ENCODE results near the gene AK2.

The AK2 gene

DNA sequence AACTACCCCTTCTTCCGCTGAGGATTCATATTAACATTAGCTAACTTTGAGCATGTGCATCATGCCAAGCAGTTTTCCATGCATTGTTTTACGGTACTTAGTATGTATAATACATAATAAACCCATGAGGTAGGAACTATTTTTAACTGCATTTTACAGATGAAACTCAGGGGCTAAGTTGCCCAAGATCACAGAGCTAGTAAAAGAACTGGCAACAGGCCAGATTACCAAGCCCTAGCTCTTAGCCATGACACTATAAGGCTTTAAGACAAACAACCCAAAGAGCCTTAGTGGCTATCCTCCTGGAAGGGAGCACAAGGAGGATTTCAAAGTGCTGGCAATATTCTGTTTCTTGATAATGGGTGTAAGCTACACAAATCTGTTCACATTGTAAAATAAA lies 6.1 kb downstream of the AK2 start:
- Histone ChIP-seq H3K9ac (no peak overlapping the region), H3K27ac (no peak overlapping the region), H3K79me2 (ENCODE audit: insufficient read depth, low read depth) (peaks cover 100% of the 10 kb centered on the region), H3K27me3 (ENCODE audit: insufficient read depth, low read depth) (no peaks in the 10 kb centered on the region), H4K20me1 (ENCODE audit: insufficient read depth) (peaks cover 43% of the 10 kb centered on the region), H3K4me3 (IDR thresholded peaks at IDR 0.05; ENCODE audit: insufficient read depth, low read depth, low read length) (no peak overlapping the region), H3K4me1 (ENCODE audit: low read depth, poor library complexity, severe bottlenecking) (peaks cover 95% of the 10 kb centered on the region), H3K36me3 (ENCODE audit: insufficient read depth) (no peaks in the 10 kb centered on the region; the same call in 1 of the 2 replicates), H2AFZ (ENCODE audit: low read depth) (no peak overlapping the region), H3K4me2 (no peak overlapping the region; the same call in 1 of the 2 replicates)
- TF ChIP-seq CTCF (conservative IDR thresholded peaks at IDR 0.05; ENCODE audit: low read depth, low read length): no peak

GRCh38 chr1:33029921-33030320 lies 6.8 kb downstream of the AK2 start:
- Histone ChIP-seq H2AFZ (ENCODE audit: low read depth) (no peak overlapping the region), H4K20me1 (ENCODE audit: insufficient read depth) (peaks cover 43% of the 10 kb centered on the region), H3K9ac (no peak overlapping the region), H3K79me2 (ENCODE audit: insufficient read depth, low read depth) (peaks cover 100% of the 10 kb centered on the region), H3K4me1 (ENCODE audit: low read depth, poor library complexity, severe bottlenecking) (peaks cover 95% of the 10 kb centered on the region), H3K4me3 (IDR thresholded peaks at IDR 0.05; ENCODE audit: insufficient read depth, low read depth, low read length) (no peak overlapping the region), H3K27me3 (ENCODE audit: insufficient read depth, low read depth) (no peaks in the 10 kb centered on the region), H3K4me2 (no peak overlapping the region), H3K27ac (no peak overlapping the region), H3K36me3 (ENCODE audit: insufficient read depth) (no peaks in the 10 kb centered on the region; the same call in 1 of the 2 replicates)
- TF ChIP-seq CTCF (conservative IDR thresholded peaks at IDR 0.05; ENCODE audit: low read depth, low read length): no peak

- no peak overlapping the region for H3K4me3 ChIP-seq (IDR thresholded peaks at IDR 0.05; ENCODE audit: insufficient read depth, low read depth, low read length)
- peaks cover under 1% of the 10 kb centered on the region; the same call in 1 of the 2 replicates for H3K36me3 ChIP-seq (ENCODE audit: insufficient read depth)
- H3K4me2 ChIP-seq: no peak overlapping the region
- H3K79me2 ChIP-seq (ENCODE audit: insufficient read depth, low read depth): peaks cover 98% of the 10 kb centered on the region
- peaks cover 94% of the 10 kb centered on the region for H3K4me1 ChIP-seq (ENCODE audit: low read depth, poor library complexity, severe bottlenecking)
- H4K20me1 ChIP-seq (ENCODE audit: insufficient read depth): peaks cover 43% of the 10 kb centered on the region
- H3K9ac ChIP-seq: no peak overlapping the region
- H2AFZ ChIP-seq (ENCODE audit: low read depth): no peak overlapping the region
- no peak for TF ChIP-seq CTCF (conservative IDR thresholded peaks at IDR 0.05; ENCODE audit: low read depth, low read length)
- no peaks in the 10 kb centered on the region for H3K27me3 ChIP-seq (ENCODE audit: insufficient read depth, low read depth)
- H3K27ac ChIP-seq: no peak overlapping the region
Observed at GRCh38 chr1:33029209-33029608, 7.5 kb downstream of the AK2 start.

DNA sequence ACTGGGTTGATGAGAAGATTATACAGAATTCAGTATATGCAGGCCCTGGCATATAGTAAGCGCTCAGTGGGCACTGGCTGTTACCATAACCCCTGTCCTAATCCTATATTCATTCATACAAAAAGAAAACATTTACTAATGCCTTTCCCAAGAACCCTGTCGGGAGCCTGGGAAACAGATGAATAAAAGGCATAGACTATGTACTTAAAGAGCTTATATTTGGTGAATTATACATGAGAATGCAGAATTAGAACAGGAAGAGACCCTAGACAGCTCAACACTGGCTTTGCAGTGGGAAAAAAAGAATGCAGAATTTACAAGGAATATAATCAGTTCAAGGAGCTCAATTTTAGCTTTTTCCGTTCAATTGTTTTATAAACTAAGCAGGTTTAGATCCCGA lies 10.9 kb downstream of the AK2 start:
- Histone ChIP-seq H3K27ac (peak overlapping the region; percentile 10; the same call in 1 of the 2 replicates), H4K20me1 (ENCODE audit: insufficient read depth) (peaks cover 21% of the 10 kb centered on the region), H3K27me3 (ENCODE audit: insufficient read depth, low read depth) (no peaks in the 10 kb centered on the region), H3K4me1 (ENCODE audit: low read depth, poor library complexity, severe bottlenecking) (peaks cover 64% of the 10 kb centered on the region), H3K9ac (no peak overlapping the region), H3K4me3 (IDR thresholded peaks at IDR 0.05; ENCODE audit: insufficient read depth, low read depth, low read length) (no peak overlapping the region), H2AFZ (ENCODE audit: low read depth) (no peak overlapping the region), H3K36me3 (ENCODE audit: insufficient read depth) (peaks cover 15% of the 10 kb centered on the region; the same call in 1 of the 2 replicates), H3K4me2 (peak overlapping the region; percentile 18; the same call in 1 of the 2 replicates), H3K79me2 (ENCODE audit: insufficient read depth, low read depth) (peaks cover 74% of the 10 kb centered on the region)
- TF ChIP-seq CTCF (conservative IDR thresholded peaks at IDR 0.05; ENCODE audit: low read depth, low read length): no peak
